Femur (tissue), 1 donor: ENCODE measurements around the gene SFXN5.

ENCODE experiments used
- DNase-seq: peaks from one replicate; pipeline ENCODE4 v3.0.0-alpha.2; 2017

Gene SFXN5

DNA sequence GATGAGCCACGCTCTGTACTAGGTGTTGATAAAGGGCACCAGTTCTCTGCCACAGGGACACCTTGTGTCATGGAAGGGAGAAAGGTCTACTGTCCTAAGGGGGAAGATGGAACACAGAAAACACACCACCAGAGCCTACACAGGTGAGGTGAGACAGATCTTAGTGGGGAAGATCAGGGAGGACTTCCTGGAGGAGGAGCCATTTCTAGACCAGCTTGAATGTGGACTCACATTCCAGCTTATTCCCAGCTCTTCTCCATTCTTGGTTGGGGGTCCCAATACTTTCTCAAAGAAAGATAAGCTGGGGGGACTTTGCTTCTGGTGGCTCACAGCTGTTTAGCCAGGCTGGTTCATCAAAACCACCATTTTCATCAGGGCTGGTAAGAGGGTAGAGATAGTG is 118.0 kb downstream of the SFXN5 start:
- no peak for DNase-seq

DNA sequence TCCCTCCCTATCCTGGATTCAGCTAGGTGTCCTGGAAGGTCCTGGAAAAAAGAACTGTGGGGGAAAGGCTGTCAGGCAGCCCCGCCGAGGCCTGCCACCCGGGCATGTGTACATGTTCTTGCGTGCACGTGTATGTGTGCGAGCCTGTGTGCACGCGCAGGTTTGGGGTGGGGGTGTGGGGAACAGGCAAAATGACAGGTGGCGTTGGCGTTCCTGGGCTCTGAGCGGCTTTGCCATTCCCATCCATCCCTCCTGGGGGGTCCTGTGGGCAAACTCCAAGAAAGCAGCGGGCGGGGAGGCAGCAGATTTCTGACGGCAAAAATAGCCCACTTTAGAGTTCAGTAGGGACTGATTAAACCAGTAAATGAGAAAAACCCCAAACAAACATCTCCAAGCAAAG is 118.6 kb downstream of the SFXN5 start:
- DNase-seq: no peak

DNA sequence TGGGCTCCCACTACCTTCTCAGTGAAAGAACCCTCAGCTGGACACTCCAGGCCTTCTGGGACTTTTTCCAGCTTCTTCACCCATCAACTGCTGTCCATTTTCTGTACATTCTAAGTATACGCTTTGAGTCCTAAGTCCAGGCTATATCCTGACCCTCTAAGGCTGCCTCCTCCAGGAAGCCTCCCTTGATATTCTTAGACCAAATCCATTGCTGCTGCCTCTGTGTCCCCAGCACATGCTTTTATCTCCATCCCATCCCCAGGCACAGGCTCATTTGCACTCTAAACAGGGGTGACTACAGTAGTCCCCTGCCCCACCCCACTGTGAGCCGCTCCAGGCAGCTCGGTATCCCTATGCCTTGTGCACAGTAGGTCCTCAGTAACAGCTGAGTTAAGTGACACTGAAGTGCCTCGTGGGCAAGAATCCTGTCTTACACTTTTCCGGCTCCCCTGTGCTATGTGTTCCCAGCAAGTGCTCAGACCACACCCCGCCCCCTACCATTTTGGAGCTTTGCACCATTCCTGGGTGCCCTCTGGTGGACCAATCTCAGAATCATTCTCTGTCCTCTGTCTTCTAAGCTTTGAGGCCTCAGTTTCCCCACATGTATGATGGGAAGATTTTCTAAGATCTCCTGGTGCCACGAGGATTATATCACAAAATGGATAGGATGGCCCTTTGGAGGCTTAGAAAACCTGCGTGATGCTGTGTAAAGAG is 119.2 kb downstream of the SFXN5 start:
- DNase-seq: no peak

DNA sequence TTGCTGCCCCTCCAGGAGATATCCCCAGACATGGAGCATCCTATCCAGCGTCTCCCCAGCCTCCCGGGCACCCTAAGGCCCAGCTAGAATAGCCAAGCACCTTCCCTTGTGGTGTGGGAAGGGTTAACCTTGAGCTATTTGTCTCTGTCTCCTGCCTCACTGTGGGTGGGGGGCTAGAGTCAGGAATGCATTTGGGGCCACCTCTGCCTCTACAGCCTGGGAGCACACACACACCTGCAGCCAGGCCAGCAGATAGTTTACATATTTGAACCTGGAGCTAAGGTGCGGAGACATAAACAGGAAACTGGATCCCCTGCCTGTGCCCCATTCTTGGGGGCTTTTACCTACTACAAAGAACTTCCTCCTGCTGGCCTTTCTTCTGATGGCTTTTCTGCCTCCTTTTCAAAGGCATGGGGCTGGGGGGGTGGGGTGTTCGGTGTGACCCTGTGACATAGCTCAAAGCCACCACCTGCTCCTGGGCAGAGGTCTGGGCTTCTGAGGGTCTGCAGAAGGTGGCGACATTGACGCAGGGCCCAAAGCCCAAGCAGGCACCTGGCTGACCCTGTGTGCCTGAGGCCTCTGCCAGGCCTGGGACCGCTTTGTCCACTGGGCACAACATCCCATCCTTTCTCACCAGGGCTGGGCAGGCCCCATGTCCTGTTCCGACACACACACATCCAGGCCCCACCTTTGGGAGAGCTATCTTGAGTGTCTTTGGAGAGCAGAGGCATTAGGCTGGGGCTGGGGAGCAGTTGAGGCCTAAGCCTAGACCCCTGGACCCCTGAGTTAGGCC is 120.0 kb downstream of the SFXN5 start:
- DNase-seq: no peak

DNA sequence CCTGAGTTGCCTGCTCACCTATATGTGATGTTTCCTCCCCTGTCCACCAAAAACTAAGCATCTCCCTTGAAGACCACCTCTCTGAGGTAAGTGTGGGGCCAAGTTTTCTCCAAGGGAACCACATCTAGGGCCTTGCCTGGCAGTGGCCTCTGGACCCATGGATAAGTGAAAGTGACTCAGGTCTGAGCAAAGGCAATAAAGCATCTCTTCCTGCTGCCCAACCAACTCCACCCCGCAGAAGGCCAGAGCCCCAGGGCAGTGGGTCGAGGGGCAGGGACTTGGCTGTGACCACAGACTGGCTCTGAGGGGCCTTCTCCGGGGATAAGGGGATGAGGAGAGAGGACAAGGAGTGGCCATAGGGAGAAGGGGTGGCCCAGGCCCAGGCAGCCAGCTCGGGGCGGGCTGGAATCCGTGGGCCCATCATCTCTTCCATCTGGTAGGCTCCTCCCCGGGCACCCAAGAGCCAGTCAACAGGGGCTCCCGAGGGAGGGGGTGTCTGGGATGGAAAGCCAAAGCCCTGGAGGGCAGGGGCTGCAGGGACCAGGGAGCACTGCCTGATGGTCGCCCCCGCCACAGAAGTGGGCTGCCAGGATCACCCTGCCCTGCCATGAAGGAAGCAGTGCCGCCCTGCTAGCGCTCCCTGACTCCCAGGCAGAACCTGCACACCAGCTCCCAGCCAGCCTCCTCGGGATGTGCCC is 120.8 kb downstream of the SFXN5 start:
- DNase-seq: no peak

DNA sequence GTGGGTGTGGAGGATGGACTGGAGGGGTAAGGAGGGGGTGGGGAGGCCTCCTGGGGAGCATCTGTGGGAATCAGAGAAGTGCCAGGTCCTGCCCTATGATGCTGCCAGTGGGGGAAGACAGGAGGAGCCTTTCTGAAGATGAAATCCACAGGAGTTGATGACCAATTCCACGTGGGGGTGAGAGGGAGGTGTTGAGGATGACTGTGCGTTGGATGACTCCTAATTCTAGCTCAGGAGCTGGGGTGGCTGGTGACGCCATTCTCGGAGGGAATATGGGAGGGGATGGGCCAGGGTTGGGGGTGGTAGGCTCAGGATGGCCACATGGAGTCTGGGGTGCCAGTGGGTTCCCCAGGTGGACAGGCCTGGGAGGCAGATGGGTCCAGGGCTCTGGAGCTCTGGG is 121.9 kb downstream of the SFXN5 start:
- no peak for DNase-seq

DNA sequence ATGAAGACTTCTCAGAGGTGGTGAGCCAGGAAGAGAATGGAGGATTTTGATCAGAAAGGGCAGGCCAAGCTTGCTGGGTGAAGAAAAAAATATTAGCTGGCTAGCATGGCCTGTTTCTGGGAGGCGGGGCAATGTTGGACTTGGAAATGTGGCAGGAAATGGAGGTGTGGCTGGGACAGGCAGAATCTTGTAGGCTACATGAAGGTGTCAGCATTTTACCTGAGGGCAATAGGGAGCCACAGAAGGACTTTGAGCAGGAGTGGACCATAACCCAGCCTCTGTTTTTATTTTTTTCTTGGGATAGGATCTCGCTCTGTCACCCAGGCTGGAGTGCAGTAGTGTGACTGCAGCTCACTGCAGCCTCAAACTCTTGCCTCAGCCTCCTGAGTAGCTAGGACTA is 122.5 kb downstream of the SFXN5 start:
- DNase-seq: no peak

- DNase-seq: no peak
These were observed 123.3 kb downstream of the SFXN5 start for GRCh38 chr2:72947952-72948830.

DNA sequence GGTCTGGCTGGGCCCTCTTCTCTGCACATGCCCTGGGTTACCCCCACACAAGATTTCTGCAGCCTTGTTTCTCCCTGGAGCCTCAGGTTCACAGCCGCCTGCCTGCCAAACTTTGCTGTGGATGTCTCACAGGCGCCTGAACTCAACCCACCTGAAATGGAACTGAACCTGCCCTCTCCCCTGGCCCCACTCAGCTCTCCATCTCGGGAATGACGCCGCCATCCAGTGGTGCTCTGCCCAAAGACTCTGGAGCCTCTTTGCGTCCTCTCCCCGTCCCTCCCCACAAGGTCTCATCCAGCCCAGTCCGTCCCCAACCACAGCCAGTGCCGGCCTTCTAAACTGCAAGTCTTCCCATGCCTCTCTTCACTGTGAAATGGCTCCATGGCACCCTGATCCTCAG is 125.0 kb downstream of the SFXN5 start:
- DNase-seq: no peak

DNA sequence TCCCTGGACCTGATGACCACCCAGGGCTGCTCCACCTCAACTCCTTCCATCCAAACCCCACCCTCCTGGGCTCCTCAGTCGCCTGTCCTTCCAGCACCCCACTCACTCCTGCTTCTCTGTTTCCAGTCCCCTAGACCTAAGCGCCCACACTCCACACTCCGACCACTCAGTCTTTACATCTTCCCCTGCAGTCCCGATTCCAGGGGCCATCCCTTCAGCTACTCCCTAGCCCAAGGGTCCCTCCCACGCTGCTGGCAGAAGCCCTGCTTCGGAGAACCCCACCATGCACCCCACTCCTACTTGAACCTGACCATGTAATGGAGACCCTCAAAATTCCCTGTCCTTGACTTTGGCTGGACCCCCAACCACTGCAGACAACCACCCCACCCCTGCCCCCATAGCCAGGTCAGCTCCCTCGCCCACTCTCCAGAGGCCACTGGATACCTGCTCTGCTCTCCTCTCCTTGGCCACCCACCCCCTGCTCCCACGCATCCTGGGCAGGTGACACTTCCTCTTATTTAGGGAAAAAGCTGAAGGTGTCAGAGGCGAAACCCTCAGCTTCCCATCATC is 126.0 kb downstream of the SFXN5 start:
- DNase-seq: no peak

DNA sequence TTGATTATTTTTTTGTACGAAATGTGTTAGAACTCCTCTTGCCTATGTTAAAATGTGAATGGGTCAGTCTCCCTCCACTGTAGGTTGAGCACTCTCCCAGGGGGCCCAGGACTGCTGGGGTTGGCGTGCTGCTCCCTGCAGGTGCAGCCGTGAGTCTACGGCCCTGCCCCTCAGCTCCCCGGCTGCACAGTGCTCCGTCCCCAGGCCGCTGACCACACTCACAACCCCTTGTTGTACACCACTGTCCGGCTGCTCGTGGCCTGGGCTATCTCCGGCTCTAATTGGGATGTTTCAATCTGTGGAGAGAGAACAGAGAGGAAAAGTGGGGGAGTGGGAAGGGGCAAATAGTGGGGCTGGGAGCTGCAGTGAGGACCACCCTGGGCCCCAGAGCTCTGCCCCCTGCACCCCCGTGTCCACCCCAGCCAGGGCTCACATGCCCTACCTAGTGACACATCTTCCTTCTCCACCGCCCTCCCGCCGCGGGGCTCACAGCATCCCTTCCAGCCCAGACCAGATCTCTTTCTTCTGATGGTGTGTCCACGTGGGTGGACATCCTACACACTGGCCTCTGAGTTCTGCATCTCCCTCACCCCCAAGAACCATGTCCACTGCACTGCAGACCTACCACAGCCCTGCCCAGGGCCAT is 126.6 kb downstream of the SFXN5 start:
- DNase-seq: no peak

DNA sequence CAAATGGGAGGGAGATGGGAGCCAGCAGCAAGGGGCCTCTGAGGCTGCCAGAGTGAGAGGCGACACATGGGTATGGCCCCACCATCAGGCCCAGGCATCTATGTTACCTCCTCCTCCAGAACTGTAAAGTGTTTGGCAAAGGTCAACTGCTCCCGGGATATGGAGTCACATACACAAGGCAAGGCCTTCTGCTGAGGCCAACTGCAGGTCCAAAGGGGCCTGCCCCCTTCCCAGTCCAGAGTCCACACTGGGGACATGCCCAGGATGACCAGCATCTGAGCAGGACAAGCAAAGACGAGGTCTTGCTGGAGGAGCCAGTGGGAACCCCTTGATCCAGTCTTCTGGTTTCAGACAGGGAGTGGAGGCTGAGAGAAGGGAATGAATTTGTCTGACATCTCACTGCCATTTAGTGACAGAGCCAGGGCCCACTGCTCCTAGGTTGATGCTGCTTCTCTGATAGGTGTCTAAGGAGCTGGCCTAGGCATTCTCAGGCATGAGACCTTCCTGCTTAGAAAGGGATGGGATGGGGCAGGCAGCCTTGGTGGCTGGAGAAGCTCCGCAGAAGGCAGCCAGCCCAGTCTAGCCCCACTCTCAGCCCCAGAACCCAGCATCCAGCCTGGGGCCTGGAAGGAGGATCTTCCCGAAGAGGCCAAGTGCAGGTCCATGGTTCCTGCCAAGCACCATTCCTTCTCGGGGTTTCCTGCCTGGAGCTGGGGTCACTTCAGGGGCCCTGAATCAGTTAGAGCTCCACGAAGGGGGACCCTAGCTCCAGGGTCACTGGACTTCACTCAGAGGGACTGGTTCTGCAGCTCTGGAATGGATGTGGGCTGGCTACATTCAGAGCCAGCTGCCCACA is 127.7 kb downstream of the SFXN5 start:
- DNase-seq: no peak

GRCh38 chr2:72942881-72943418 is 128.6 kb downstream of the SFXN5 start:
- no peak for DNase-seq

GRCh38 chr2:72942293-72942692 is 129.2 kb downstream of the SFXN5 start:
- no peak for DNase-seq

GRCh38 chr2:72940786-72941185 is 130.7 kb downstream of the SFXN5 start:
- no peak for DNase-seq

- DNase-seq: no peak
These were observed 131.2 kb downstream of the SFXN5 start for GRCh38 chr2:72940361-72940760.

DNA sequence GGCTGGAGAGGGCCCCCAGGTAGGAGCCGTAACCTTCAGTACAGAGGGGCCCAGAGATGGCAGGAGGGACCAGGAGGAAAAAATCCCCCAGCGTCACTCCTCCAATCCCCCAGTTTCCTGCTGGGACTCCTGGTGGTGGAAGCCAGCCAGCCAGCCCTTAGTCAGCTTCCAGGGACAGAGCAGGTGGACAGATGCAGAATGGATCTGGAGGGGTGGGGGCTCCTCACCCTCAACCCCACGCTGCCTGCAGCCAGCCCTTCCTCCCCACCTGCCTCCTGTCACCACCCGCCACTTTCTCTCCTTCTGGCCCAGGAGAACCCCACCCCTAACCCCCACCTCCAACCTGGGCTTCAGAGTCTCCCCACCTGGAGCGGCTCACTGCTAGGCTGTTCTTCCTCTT is 133.1 kb downstream of the SFXN5 start:
- DNase-seq: no peak

DNA sequence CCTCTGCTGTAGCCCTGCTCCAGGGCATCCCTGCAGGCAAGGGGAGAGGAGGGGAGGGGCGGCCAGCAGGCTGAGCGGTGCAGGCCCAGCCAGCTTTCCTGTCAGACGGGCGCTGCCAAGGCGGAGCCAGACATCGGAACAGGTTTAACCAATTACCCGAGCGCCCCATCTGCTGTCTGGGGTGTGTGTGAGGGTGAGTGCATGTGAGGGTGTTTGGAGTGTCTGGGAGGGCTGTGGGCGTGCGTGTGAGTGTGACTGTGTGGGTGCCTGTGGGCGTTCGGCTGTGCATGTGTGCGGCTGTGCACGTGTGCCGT is 134.2 kb downstream of the SFXN5 start:
- DNase-seq: no peak

DNA sequence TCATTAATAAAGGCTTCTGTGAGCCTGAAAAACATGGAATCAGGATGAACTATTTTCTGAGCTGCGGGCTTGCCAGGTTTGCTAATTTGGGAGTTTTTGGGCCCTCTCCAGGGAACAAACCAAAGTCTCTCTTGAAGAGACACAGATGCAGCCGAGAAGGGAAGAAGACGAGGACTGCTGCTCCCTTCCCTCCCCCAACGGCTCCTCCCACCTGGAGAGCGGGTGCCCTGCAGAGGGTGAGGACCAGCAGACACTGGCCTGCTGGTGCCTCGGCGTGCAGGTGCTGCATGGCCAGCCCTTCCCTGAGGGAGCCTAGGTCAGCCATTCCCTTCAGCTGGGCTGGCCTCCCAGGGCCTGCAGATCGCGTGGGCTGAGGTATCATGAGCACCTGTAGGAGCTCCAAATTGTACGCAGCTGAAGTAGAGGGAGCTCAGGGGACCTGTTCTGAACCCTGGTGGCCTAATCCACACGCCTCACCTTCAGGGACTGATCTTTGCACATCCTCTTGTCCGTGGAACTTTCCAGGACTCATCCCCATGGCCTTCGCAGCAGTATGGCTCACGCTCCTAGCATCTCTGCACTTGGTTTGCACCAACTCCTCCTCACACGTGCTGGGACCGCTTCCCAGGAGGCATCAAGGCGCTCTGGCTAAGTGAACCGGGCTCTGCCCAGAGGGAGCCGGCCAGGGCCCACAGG is 134.7 kb downstream of the SFXN5 start:
- DNase-seq: no peak

DNA sequence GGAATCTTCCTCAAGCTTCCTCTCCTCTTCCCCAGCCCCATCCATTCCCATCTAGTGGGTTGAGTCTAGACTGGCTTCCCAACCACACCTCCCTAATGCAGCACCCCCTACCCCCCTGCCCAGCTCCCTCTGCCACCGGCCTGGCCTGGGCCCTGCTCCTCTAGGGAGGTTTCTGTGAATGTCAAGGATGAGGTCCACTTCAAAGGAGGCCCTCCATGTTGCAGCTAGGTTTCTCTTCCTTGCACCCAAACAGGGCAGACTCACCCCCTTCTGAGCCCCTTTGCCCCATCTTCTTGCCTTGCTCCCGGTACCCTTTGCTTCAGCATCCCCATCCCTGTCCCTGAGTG is 135.9 kb downstream of the SFXN5 start:
- DNase-seq: no peak
